Activated T-cell treated with anti-CD3 and anti-CD28 coated beads for 1 hour (primary cell): ENCODE measurements around the gene PROK1.
"Not testable (repeated sequence)": the region's sequence is repeated elsewhere in the genome, so short reads cannot be mapped to it uniquely, and the experiment has no call there.

Experiments used
- DNase-seq: peaks from one replicate; pipeline ENCODE4 v3.0.0-alpha.2; 2020; ENCODE audit warnings: low read depth

The PROK1 gene, protein sequence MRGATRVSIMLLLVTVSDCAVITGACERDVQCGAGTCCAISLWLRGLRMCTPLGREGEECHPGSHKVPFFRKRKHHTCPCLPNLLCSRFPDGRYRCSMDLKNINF

DNA sequence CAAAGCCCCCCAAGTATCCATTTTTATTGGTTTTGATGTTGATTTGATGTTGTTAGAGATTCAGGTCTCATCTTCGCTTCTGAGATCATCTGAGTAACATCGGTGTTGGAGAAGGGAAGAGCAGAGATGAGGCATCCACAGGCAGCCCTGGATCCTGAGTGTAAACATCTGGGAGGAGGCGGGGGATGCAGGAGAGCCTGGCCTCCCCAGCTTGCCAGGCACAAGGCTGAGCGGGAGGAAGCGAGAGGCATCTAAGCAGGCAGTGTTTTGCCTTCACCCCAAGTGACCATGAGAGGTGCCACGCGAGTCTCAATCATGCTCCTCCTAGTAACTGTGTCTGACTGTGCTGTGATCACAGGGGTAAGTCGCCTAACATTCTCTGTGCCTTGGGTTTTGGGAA lies at the start of gene PROK1:
PROK1 (plus strand) TSS at position 221 of the 400 bp plus-strand sequence; CDS start at position 289, 68 bp downstream.
- no peak for DNase-seq

DNA sequence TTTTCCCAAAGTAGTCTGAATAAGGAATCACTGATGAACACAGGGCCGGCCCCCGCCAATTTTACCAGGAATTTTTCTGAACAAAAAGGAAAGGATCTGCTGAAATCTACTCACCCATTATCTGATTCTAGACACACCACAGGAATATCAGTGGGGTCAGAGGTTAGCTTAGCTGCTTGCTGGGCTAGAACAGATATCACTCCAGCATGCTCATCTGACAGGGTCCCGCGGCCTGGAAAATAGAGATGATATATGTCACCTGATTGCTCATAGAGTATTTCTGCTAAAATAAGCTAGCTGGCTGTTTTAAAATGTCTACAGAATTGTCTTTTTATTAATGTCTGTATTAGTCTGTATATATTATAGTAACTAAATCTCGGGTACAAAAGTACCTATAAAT lies 47.1 kb upstream of the PROK1 start:
- DNase-seq = no peak

DNA sequence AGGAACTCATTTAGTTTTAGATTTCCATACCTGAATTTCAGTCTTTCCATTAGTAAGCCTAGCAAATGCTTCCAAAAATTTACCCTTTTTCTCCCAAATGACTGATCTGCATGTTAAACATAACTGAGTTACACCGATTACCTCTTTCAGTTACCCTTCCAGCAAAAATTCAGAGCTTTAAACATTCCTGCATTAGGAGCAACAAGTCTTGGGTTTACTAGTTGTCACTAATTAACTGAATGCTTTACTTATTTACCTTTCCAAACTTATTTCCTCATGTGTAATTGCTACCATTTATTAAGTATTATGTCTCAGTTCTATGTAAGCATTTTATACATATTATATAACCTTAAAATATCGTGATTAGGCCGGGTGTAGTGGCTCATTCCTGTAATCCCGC lies 46.5 kb upstream of the PROK1 start:
- DNase-seq = no peak

DNA sequence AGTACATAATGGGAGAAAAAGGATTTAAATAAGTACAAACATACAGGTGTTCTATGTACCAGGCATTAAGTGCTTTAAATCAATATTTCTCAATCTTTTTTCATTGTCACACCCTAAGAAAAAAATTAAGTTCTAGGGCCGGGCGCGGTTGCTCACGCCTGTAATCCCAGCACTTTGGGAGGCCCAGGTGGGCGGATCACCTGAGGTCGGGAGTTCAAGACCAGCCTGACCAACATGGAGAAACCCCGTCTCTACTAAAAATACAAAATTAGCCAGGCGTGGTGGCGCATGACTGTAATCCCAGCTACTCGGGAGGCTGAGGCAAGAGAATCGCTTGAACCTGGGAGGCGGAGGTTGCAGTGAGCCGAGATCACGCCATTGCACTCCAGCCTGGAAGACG lies 44.5 kb upstream of the PROK1 start:
- DNase-seq = not testable (repeated sequence)

DNA sequence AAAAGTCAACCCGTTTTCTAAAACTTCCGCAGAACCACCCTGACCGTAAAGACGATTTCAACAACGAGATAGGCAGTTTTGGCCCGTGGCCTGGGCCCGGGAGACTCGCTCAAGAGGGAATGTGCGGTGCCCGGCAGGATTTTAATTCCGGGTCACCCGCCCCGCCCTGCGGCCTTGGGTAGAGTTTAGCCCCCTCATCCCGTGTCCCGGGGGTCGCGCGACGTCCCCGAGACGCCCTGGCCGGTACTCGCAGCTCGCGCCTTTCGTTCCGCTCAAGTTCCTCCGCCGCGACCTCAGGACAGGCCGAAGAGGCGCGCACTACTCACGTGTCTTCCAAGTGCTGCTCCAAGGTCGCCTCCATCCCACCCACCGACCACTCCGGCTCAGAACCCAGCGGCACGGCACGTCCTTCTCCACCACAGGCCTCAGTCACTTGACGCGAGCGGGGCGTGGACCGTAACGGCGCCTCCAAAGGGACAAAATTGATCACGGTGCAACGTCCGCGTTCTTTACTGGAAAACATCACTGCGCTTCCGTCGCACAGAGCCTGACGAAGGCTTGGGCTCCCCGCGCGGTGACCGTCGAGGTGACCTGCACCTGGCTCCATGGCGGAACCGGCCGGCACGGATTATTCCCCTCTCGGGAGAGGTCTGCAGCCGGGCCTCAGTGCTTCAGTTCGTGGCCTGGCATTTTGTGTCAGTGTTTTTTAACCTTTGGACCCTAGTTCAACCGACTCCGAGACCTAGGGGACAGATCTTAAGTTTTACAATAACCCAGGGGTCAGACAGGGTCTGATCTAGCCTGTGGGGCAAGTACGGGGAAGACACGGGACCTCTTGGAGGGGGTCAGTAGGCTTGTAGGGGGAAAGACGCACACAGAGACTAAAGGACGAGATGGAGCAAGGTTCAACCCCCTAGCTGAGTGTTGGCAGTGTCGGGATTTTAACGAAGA lies 43.4 kb upstream of the PROK1 start, which contains the start of gene LAMTOR5:
LAMTOR5 (minus strand) TSS at position 435 of the 951 bp plus-strand sequence; CDS start at position 361, 74 bp downstream.
- DNase-seq = peak; percentile 79

DNA sequence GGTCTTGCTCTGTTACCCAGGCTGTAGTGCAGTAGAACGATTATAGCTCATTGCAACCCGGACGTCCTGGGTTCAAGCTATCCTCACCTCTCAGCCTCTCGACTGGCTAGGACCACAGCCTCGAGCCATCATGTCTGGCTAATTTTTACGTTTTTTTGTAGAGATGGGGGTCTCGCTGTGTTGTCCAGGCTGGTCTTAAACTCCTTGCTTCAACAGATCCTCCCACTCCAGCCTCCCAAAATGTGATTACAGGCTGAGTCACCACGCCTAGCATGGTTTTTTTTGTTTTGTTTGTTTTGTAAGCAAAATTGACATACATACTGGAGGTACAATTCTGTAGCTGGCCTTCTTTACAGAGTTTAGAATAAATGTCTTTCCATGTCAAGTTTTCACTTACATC lies 42.5 kb upstream of the PROK1 start:
- no peak for DNase-seq

DNA sequence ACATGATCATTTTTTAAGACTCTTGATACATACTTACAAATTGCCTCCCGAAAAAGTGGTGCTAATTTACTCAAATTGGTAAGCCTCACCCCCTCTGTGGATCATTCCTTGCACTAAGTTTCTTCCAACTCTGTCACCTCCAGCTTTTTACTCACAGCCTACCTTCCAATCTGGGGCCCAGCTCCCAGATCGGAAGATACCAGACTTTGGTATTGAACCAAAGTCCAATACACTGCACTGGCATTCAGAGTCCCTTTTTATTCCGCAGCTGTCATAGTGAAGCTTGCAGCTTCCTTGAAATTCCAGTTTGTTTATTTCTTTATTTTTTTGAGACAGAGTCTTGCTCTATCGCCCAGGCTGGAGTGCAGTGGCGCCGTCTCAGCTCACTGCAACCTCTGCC lies 41.6 kb upstream of the PROK1 start:
- DNase-seq = no peak

DNA sequence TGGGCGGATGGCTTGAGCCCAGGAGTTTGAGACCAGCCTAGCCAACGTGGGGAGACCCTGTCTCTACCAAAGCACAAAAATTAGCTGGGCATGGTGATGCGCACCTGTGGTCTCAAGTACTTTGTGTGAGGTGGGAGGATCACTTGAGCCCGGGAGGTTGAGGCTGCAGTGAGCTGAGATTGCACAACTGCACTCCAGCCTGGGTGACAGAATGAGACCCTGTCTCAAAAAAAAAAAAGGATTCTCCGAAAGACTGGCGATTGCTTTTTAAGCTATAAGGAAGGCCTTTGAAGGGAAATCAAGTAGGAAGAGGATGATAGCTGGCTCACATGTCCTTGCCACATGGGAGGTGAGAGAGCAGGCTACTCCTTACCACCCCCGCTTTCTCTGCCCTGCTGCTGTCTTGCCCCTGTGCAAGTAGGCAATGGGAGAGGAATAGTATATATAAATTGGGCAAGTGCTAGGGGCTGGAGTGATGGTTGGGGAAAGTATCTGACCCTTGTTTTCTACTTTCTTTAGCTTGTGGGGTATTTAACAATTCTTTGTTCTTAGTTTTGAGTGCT lies 39.7 kb upstream of the PROK1 start:
- no peak for DNase-seq

DNA sequence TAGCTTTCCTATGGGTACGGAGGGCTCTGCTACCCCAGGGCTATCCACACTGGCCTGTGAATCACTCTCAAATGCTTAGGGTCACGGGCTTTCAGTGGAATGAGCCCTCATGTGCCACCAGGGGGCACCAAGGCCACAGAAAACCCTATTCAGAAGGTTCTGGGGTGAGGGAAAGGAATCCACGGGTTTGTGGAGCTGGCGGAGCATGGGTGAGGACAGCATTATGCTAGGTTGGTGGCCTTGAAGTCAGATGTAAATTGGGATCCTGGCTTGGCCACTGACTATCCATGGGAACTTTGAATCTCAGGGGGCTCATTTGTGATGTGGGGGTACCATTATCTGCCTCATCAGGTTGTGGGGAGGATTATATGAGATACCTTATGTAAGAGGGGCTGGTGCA lies 38.4 kb upstream of the PROK1 start:
- DNase-seq = peak; percentile 53

DNA sequence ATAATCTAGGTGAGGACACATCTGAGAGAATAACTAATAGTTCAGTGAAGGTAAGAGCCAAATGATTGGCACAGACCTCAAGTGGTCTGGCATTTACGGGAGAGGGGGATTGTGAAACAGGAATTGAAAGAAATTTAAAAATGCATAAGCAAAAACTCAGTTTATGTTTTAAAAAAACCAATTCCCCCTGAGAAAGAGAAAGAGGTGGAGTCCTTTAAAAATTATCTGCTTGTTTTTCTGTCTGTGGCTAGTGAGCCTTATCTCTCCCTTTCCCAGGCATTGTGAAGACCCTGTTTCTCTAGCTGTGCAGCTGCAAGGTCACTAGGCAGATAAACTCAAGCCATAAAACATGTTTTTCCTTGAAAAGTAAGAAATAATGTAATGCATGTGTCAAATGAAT lies 37.9 kb upstream of the PROK1 start:
- DNase-seq = not testable (repeated sequence)

DNA sequence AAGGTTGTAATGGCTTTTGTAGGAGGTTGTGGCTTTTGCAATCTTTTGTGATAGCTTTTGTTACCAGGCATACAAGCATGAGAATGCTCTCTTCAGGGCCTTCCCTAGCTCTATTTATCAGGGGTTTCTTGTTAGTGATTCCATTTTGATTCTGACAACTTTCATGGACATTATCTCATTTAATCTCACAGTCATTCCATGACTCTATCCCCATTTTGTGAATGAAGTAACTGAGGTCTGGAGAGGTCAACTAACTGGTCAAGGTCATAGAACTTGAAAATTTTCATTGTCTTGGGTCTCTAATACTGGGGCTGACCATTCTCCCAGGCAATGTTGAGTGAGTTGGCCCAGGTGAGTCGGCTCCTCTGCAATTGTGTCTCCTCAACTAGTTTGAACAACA lies 32.2 kb upstream of the PROK1 start:
- no peak for DNase-seq

DNA sequence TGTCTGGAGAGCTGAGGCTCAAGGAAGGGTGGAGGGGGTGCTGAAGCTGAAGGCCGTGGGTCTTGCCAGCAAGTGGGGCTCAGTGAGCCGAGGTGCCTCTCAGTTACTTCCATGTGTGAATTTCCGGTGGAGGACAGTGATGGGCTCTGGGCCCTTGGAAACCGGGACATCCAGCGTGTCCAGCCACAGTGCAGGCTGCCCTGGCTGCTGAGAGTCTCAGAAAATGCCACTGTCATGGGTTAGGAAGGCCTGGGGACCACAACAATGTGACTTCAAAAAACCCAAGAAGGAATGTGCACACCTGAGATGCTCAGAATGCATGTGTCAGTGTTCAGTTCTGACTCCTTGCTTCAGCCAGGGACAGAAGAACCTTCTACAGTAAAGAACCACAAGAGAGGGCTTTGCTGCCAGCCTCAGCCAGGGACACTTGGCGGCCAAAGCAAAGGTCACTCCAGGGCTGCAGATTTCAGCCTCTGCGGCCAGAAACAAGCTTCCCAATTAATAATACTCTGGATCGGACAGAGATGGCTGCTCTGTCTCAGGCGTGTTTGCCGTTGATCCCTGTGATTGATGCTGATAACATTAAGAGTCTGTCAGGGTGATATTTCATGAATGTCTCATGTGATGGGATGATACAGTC lies 30.8 kb upstream of the PROK1 start:
- DNase-seq = no peak

DNA sequence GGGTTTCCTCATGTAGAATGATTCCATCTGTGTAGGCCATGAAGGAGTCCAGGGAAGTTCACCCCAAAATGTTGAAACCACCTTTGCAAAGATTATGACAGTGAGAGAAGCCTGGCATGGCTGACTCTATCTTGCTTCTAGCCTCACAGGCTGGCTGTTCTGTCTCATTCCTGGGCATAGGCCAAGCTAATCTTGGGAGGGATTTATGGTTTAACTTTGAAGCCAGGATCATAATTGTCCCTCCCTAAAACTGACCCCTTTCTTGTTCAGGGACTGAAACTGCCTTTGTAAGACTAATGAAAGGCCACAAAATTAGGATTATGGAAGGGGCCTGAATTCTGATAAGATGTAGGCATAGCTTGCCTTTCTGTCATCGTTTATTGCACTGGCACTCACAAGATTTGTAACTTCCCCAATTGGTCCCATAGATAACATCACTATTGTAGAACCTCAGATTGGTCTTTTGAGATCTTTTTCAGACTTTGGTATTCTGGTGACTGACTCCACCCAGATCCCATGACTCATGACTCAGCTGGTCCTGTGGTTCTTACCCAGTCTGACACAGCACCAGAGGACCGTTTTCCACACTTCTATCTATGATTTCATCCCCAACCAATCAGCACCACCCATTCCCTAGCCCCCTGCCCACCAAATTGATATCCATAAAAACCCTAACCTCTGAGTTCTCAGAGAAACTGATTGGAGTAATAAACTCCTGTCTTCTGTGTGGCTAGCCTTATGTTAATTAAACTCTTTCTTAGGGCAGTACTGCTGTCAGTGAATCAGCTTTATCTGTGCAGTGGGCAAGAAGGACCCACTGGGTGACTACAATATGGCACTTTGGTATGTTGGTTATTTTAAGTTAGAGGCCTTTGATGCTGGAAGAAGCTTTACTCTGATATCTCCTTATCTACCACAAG lies 29.8 kb upstream of the PROK1 start:
- no peak for DNase-seq

DNA sequence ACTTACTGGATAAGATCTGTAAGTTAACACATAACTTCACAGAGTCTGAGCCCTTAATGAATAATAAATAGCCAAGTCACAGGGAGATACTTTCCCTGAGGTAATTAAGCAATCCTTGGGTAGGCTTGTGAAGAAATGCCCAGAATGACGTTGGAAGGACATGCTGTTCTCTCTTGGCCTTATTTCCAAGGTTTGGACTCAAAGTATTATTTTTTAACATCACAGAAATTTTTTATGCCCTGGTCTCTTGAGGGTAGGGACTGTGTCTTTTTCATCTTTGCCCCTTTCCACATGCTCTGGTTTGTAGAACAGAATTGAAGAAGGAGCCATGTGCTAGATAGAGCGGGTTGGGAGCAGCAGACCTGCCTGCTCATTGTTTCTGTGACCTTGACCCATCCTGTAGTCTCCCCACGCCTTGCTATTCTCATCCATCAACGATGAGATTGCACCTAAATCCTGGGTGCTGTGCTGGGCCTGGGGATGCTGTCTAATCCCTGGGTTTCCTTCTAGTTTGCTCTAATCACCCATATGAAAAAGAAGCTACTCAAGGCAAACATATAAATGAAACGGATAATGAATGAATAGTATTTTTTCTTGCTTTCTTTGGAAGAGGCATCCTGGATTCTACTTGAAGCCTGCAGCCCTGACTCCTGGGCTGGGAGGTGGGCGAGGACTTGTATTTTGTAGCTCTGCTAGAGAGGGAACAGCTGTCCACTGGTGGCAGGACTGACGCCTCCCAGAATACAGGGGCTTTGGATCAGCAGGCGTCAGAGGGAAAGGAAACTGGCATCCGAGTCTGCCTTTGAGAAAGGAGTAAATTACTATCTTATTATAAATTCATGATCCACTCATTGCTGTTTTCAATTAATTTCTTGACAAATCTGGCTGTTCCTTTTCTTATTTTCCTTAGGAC lies 26.0 kb upstream of the PROK1 start:
- DNase-seq = no peak

DNA sequence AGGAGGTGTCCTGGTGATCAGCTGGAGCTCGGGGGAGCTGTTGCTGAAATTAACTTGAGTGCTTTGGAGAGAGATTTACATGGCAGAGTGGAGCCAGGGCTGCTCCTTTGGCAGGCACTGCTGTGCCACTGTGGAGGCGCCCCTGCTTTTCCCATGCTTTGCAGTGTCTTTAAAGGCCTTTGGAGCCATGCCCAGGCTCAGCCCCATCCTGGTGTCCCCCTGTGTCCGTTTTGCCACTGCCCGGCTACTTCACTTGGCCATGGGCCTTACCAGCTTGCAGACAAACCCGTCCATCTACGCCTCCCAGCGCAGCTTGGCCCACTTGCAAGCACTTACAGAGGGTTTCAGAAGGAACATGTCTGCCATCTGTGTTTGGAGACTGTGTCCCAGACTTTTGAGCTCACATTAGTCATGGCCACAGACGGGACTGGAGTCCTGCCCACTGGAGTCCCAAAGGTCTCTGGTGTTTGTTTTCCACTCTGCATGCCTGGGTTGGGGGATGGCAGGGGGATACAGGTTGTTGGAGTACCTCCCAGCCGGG lies 25.3 kb upstream of the PROK1 start:
- DNase-seq = no peak

DNA sequence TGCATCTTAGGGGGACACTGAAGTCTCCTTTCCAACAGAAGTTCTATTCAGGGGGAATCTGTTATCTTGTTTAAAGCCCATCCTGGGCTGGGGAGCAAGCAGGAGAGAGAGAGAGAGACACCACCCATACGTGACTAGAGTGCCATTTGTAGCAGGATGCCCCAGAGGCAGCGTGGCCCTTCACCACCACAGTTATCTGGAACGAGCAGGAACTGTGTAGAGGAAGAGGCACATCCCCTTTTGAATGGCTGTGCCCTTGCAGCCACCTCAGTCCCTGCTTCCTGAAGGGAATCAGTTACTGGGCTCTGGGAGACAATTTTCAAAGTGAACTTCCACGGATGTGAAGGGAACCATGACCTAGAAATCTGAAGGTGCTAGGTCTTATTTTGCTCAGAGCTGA lies 24.1 kb upstream of the PROK1 start:
- DNase-seq = no peak

DNA sequence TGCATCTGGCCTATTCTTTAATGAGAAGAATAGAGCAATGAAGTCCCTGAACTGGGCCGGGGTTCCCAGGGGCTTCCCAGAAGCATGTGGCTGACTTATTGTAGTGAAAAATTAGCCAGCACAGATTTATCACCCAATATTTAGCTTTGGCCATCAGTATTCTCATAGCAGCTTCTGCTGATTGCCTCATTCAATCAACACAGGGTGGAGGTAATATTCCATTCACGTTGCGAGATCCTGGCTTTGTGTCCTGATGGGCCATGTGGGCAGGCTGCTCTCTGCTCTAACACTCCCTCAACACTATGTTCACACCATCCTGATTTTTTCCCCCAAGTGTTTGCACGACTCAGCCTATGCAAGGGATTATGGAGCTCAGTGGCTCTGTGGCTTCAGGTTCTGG lies 22.0 kb upstream of the PROK1 start:
- DNase-seq = no peak

DNA sequence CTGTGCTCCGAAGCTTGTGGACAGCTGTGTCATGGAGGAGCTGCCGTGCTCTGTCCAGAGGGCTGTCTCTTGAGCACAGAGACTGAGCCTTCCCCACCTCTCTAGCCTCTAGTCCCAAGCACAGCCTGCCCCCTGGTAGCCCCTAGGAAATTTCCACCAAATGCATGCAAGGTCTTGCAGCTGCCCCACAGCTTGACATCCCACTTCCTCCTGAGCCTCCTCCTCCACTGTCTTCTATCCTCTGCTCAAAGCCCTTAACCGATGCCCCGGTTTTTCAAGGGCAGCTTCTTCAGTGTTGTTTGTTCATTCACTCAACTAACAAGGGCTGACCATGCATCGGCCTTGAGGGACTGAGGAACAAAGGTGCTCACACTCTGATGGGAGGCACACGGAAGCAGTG lies 20.6 kb upstream of the PROK1 start:
- DNase-seq = no peak

DNA sequence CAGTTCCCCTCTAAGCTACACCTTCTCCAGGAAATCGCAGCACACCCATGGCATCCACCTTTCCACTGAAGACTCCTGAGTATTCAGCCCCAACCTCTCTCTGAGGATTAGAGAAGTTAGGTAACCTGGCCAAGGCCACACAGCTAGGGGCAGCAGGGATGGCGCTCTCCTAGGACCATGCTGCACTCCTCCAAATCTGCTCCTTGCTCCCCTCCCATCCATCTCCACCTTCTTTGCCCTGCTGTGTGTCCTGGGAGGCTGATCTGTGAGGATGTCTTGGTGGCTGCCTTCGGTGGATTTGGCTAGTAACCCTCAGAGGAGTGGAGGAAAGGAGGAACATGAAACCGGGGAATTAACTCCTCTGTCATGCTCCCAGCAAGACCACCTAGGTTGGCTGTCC lies 20.0 kb upstream of the PROK1 start:
- DNase-seq = no peak

DNA sequence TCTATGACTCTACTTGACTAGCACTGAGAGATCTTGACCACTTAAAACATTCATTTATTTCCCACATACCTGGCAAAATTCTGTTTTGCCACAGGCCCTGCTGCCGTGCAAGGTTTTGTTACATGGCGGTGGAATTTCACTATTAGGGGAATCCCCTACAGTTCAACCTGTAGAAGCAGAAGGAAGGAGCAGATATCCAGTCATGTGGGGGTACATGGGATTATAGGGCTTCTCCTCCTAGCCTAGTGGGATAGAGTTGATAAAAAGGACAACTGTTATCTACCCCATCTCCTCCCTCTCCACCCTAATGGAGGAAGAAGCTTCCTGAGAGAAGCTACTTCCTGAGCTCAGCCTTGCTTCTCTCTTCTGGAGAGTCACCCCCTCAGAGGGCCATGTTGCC lies 17.7 kb upstream of the PROK1 start:
- no peak for DNase-seq
